Liver (tissue), 9 donors: ENCODE measurements around the gene WAPL. TPM values are rescaled to one million over a fixed set of nuclear protein-coding genes. Genes with fewer than 3 reads are reported as not detected.

Experiments
- DNase-seq: peaks from one replicate; pipeline ENCODE4 v3.0.0-alpha.2; 2017; ENCODE audit warnings: low spot score
- H3K27ac ChIP-seq, 2 donors: one replicate each; pipeline ENCODE4 v1.7.0; 2013; ENCODE audit warnings: inconsistent platforms in 2 of 2, low read length in 2 of 2, control low read depth in 1 of 2, low read depth in 1 of 2, mild to moderate bottlenecking in 1 of 2
- H3K27me3 ChIP-seq, 4 donors: one replicate each; pipeline versions ENCODE4 v1.6.1 to v1.7.0; 2013; ENCODE audit warnings: low read length in 3 of 4, inconsistent platforms in 1 of 4, mild to moderate bottlenecking in 1 of 4, moderate library complexity in 1 of 4; ENCODE audit not compliant: control insufficient read depth in 4 of 4, insufficient read depth in 4 of 4
- H3K36me3 ChIP-seq, 4 donors: one replicate each; pipeline versions ENCODE4 v1.6.1 to v1.7.0; 2013; ENCODE audit warnings: low read length in 3 of 4, mild to moderate bottlenecking in 3 of 4, low read depth in 1 of 4, moderate library complexity in 1 of 4; ENCODE audit not compliant: control insufficient read depth in 4 of 4, insufficient read depth in 3 of 4
- H3K4me1 ChIP-seq, 4 donors: one replicate each; pipeline versions ENCODE4 v1.6.1 to v1.7.0; 2013; ENCODE audit warnings: low read length in 3 of 4, mild to moderate bottlenecking in 3 of 4, moderate library complexity in 1 of 4; ENCODE audit not compliant: control insufficient read depth in 4 of 4, insufficient read depth in 4 of 4
- H3K4me3 ChIP-seq, 3 donors: one replicate each; pipeline versions ENCODE4 v1.6.1 to v1.7.0; 2013; ENCODE audit warnings: low read length in 3 of 3, control low read depth in 1 of 3, low read depth in 1 of 3, mild to moderate bottlenecking in 1 of 3
- H3K9ac ChIP-seq, 2 donors: one replicate each; pipeline ENCODE4 v1.7.0; 2013; ENCODE audit warnings: low read length in 2 of 2, mild to moderate bottlenecking in 2 of 2, moderate library complexity in 2 of 2, control low read depth in 1 of 2, low read depth in 1 of 2
- H3K9me3 ChIP-seq, 4 donors: one replicate each; pipeline versions ENCODE4 v1.6.1 to v1.7.0; 2013; ENCODE audit warnings: low read length in 3 of 4; ENCODE audit not compliant: control insufficient read depth in 4 of 4
- CTCF ChIP-seq: fragments of 150-350 bp; IDR thresholded peaks from 2 replicates; pipeline ENCODE4 v1.5.1; 2017; ENCODE audit warnings: improper control_type of control experiment, low read depth, low read length; ENCODE audit not compliant: missing input control
- FOXA1 ChIP-seq: IDR thresholded peaks from 2 replicates; pipeline ENCODE4 v1.6.1; 2016; ENCODE audit warnings: antibody characterized with exemption
- FOXA2 ChIP-seq: IDR thresholded peaks from 2 replicates; pipeline ENCODE4 v1.6.1; 2016; ENCODE audit warnings: antibody characterized with exemption
- JUND ChIP-seq, 2 donors: IDR thresholded peaks; 2 replicates each; pipeline ENCODE4 v1.6.1; 2016; ENCODE audit warnings: antibody characterized with exemption in 2 of 2
- MAX ChIP-seq: IDR thresholded peaks from 2 replicates; pipeline ENCODE4 v1.6.1; 2016; ENCODE audit warnings: antibody characterized with exemption
- NR2F2 ChIP-seq: IDR thresholded peaks from 2 replicates; pipeline ENCODE4 v1.6.1; 2016; ENCODE audit warnings: antibody characterized with exemption
- RAD21 ChIP-seq, 2 donors: IDR thresholded peaks; 2 replicates each; pipeline ENCODE4 v1.6.1; 2016; ENCODE audit warnings: antibody characterized with exemption in 2 of 2, mild to moderate bottlenecking in 2 of 2
- REST ChIP-seq: IDR thresholded peaks from 2 replicates; pipeline ENCODE4 v1.6.1; 2016; ENCODE audit warnings: antibody characterized with exemption, mild to moderate bottlenecking
- RXRA ChIP-seq, 2 donors: IDR thresholded peaks; 2 replicates each; pipeline ENCODE4 v1.6.1; 2017 to 2018; ENCODE audit warnings: antibody characterized with exemption in 2 of 2, mild to moderate bottlenecking in 1 of 2
- TAF1 ChIP-seq: conservative IDR thresholded peaks from 2 replicates; pipeline ENCODE4 v1.6.1; 2016; ENCODE audit warnings: antibody characterized with exemption, mild to moderate bottlenecking
- YY1 ChIP-seq: IDR thresholded peaks from 2 replicates; pipeline ENCODE4 v1.6.1; 2016; ENCODE audit warnings: antibody characterized with exemption, mild to moderate bottlenecking
- WGBS: extraction: QIAGEN DNeasy Blood & Tissue Kit; methylation state at CpG from one replicate; pipeline ENCODE4 v1.1.7; 2013; 5-methylcytosine and 5-hydroxymethylcytosine counted together
- polyA plus RNA-seq, 2 donors: library from polyadenylated mRNA; stranded (reverse) in 1 of 2; unstranded in 1 of 2; fragments of 200-250 nt in 1 of 2; fragments of >200 nt in 1 of 2; fragmentation: Nextera tagmentation in 1 of 2; extraction: Ambion mirVana in 1 of 2; gene quantifications; one replicate each; pipeline versions ENCODE4 v1.2.1 to v1.2.3, GENCODE V29; 2013 to 2015
- total RNA-seq, 2 donors: library from RNA; depleted of rRNA; stranded (reverse); fragments of >200 nt; gene quantifications; one replicate each; pipeline ENCODE4 v1.2.3, GENCODE V29; 2014
- donor health status: healthy.
- donor health status: healthy.
- donor health status: healthy.
- donor health status: healthy.
- donor health status: healthy.

The WAPL gene
- total and polyA plus RNA-seq, 4 donors: 9.7 to 37.9 (median 24.0) TPM

GRCh38 chr10:86553639-86554038 is 32.0 kb upstream of the WAPL start:
- 86% methylated on average over 4 of the region's 4 CpGs for WGBS
- no peaks in the 10 kb centered on the region for H3K4me1 ChIP-seq

GRCh38 chr10:86553213-86553612 is 31.6 kb upstream of the WAPL start:
- no peak overlapping the region for H3K27ac ChIP-seq
- H3K4me1 ChIP-seq: no peaks in the 10 kb centered on the region
- no peak for DNase-seq
- no peak for TF ChIP-seq NR2F2
- no peak for TF ChIP-seq MAX
- no peak for TF ChIP-seq JUND (IDR thresholded peaks at IDR 0.05)
- no peak for TF ChIP-seq RXRA (IDR thresholded peaks at IDR 0.05)
- TF ChIP-seq YY1: no peak
- no peak overlapping the region for H3K4me3 ChIP-seq
- WGBS: 67% methylated on average over 5 of the region's 5 CpGs
- H3K9ac ChIP-seq: no peak overlapping the region
- H3K9me3 ChIP-seq: no peaks in the 10 kb centered on the region
- H3K27me3 ChIP-seq: no peaks in the 10 kb centered on the region
- H3K36me3 ChIP-seq: no peaks in the 10 kb centered on the region

More at GRCh38 chr10:86553639-86554038, 32.0 kb upstream of the WAPL start:
- Histone ChIP-seq H3K27ac (no peak overlapping the region), H3K9ac (no peak overlapping the region), H3K4me3 (no peak overlapping the region), H3K9me3 (no peaks in the 10 kb centered on the region), H3K36me3 (no peaks in the 10 kb centered on the region), H3K27me3 (no peaks in the 10 kb centered on the region)
- no peak for DNase-seq
- TF ChIP-seq FOXA2 (no peak), TAF1 (no peak), REST (peak; percentile 36)

GRCh38 chr10:86547296-86547695 is 25.7 kb upstream of the WAPL start:
- H3K36me3 ChIP-seq: no peaks in the 10 kb centered on the region
- no peaks in the 10 kb centered on the region for H3K9me3 ChIP-seq
- no peak overlapping the region for H3K9ac ChIP-seq
- H3K4me1 ChIP-seq: no peaks in the 10 kb centered on the region
- 89% methylated on average over 2 of the region's 2 CpGs for WGBS
- H3K27me3 ChIP-seq: no peaks in the 10 kb centered on the region
- TF ChIP-seq CTCF (no peak), FOXA2 (no peak), FOXA1 (no peak), RAD21 (IDR thresholded peaks at IDR 0.05) (no peak), REST (no peak), NR2F2 (no peak)
- no peak for DNase-seq
- no peak overlapping the region for H3K27ac ChIP-seq
- H3K4me3 ChIP-seq: no peak overlapping the region
